Gastrocnemius medialis (tissue), 4 donors: Measurements from ENCODE around the gene RAD51B.

Experiments
- POLR2A ChIP-seq, 2 donors: fragments of 450-650 bp; IDR thresholded peaks; one replicate each; pipeline ENCODE4 v1.6.1; 2017; ENCODE audit warnings: antibody characterized with exemption in 2 of 2, mild to moderate bottlenecking in 2 of 2, moderate library complexity in 2 of 2
- TF ChIP-seq, protein P1 (sequence below), 5 experiments: fragments of 450-650 bp in 3 of 5; fragments of 200-600 bp in 2 of 5; sonication (generic) in 2 of 5; IDR thresholded peaks in 4 of 5; conservative IDR thresholded peaks in 1 of 5; 1 replicate in 4 of 5; 2 replicates in 1 of 5; pipeline ENCODE4 v1.5.1; 2016 to 2019; ENCODE audit warnings: antibody characterized with exemption in 5 of 5, mild to moderate bottlenecking in 3 of 5, moderate library complexity in 3 of 5

DNA sequence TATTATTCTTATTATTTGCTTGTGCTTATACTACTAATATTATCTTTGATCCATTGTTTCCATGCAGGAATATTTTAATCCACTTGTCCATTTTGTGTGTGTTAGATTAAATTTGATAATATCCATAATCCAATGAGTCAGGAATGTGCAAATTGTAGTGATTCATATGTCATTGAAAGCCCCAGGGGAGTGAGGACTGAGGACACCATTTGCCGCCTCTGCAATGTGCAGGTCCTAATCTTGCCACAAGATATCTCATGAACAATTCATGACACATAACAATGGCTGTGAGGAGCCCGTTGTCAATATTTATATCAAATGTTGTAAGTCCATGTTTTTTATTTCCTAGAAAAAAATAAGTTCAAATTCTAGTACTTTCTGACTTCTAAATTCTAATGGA is 722.8 kb downstream of the RAD51B start:
- TF ChIP-seq, protein P1, sequence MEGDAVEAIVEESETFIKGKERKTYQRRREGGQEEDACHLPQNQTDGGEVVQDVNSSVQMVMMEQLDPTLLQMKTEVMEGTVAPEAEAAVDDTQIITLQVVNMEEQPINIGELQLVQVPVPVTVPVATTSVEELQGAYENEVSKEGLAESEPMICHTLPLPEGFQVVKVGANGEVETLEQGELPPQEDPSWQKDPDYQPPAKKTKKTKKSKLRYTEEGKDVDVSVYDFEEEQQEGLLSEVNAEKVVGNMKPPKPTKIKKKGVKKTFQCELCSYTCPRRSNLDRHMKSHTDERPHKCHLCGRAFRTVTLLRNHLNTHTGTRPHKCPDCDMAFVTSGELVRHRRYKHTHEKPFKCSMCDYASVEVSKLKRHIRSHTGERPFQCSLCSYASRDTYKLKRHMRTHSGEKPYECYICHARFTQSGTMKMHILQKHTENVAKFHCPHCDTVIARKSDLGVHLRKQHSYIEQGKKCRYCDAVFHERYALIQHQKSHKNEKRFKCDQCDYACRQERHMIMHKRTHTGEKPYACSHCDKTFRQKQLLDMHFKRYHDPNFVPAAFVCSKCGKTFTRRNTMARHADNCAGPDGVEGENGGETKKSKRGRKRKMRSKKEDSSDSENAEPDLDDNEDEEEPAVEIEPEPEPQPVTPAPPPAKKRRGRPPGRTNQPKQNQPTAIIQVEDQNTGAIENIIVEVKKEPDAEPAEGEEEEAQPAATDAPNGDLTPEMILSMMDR (IDR thresholded peaks at IDR 0.05 in 4 of 5, conservative IDR thresholded peaks at IDR 0.05 in 1 of 5): no peak
- TF ChIP-seq POLR2A (IDR thresholded peaks at IDR 0.05): no peak
